Measurements from ENCODE around the gene SLC35B3.
A peak's percentile ranks its signal among the peaks of the same experiment; 100 is the strongest.
"Not testable (repeated sequence)": the region's sequence is repeated elsewhere in the genome, so short reads cannot be mapped to it uniquely, and the experiment has no call there.

Gene SLC35B3

DNA sequence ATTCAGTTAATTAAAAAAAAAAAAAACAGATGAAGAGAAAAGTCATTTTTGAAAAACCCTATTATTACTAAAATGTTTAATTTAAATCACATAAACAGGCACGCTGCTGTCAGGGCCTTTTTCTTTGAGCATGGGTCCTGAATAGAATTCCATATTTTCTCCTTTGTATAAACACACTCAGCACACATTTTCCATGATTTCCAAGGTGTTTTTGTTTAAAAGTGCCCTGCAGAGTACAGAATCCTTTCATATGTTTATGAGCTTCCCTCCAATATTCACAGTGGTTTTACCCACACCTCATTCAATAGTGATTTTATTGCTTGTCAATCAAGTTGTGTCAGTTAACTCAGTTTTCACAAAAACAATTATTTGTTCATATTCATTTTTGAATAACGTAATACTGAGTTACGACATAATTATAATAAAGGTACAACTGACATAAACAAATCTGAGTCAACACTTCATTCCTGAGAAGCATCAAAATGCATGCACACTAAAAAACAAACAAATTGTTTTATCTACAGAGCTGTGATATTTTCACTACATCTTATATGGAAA, 15.2 kb downstream of the SLC35B3 start:
- DNase-seq (ENCODE audit: insufficient read length, low spot score), result no peak
- FAIRE-seq, result no peak
- TF ChIP-seq POU2F2 (IDR thresholded peaks at IDR 0.05; ENCODE audit: low read depth, low read length) (no peak), POLR2A (IDR thresholded peaks at IDR 0.05; ENCODE audit: low read depth, low read length) (no peak), POLR2AphosphoS5 (IDR thresholded peaks at IDR 0.05; ENCODE audit: low read depth, low read length) (no peak), PAX5 (IDR thresholded peaks at IDR 0.05; ENCODE audit: insufficient read depth, low read length, severe bottlenecking) (no peak), SPI1 (IDR thresholded peaks at IDR 0.05; ENCODE audit: low read depth, low read length) (no peak), TAF1 (IDR thresholded peaks at IDR 0.05; ENCODE audit: low read depth, low read length) (no peak)

GRCh38 chr6:8415913-8416312, 19.4 kb downstream of the SLC35B3 start:
- FAIRE-seq (no peak), DNase-seq (ENCODE audit: insufficient read length, low spot score) (no peak)
- no peak for TF ChIP-seq POU2F2 (IDR thresholded peaks at IDR 0.05; ENCODE audit: low read depth, low read length)
- TF ChIP-seq POLR2A (IDR thresholded peaks at IDR 0.05; ENCODE audit: low read depth, low read length), result no peak
- no peak for TF ChIP-seq SPI1 (IDR thresholded peaks at IDR 0.05; ENCODE audit: low read depth, low read length)
- no peak for TF ChIP-seq PAX5 (IDR thresholded peaks at IDR 0.05; ENCODE audit: insufficient read depth, low read length, severe bottlenecking)
- TF ChIP-seq TAF1 (IDR thresholded peaks at IDR 0.05; ENCODE audit: low read depth, low read length), result no peak
- no peak for TF ChIP-seq POLR2AphosphoS5 (IDR thresholded peaks at IDR 0.05; ENCODE audit: low read depth, low read length)

GRCh38 chr6:8415280-8415679, 20.1 kb downstream of the SLC35B3 start:
- no peak for TF ChIP-seq SPI1 (IDR thresholded peaks at IDR 0.05; ENCODE audit: low read depth, low read length)
- no peak for TF ChIP-seq TAF1 (IDR thresholded peaks at IDR 0.05; ENCODE audit: low read depth, low read length)
- no peak for TF ChIP-seq POU2F2 (IDR thresholded peaks at IDR 0.05; ENCODE audit: low read depth, low read length)
- TF ChIP-seq POLR2A (IDR thresholded peaks at IDR 0.05; ENCODE audit: low read depth, low read length), result no peak
- no peak for TF ChIP-seq PAX5 (IDR thresholded peaks at IDR 0.05; ENCODE audit: insufficient read depth, low read length, severe bottlenecking)
- no peak for TF ChIP-seq POLR2AphosphoS5 (IDR thresholded peaks at IDR 0.05; ENCODE audit: low read depth, low read length)
- DNase-seq (ENCODE audit: insufficient read length, low spot score), result no peak
- peak; percentile 54 for FAIRE-seq

DNA sequence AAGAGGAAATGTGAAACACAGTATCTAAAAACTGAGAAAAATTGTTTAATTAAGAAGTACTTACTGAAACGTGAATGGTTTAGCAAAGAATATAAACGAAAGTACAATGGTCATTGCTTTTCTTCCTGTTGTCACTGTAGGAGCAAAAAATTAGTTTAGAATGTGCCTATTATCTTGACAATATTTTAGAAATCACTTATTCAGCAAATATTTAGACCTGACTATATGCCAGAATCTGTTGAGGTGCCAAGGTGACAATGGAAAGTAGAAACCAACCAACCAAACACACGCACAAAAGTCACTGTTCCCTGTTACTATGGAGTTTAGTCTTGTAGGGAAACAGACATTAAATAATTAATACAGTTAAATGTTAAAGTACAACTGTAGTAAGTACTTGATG, 20.5 kb downstream of the SLC35B3 start:
- DNase-seq (ENCODE audit: insufficient read length, low spot score) (no peak), FAIRE-seq (no peak)
- TF ChIP-seq TAF1 (IDR thresholded peaks at IDR 0.05; ENCODE audit: low read depth, low read length) (no peak), SPI1 (IDR thresholded peaks at IDR 0.05; ENCODE audit: low read depth, low read length) (no peak), PAX5 (IDR thresholded peaks at IDR 0.05; ENCODE audit: insufficient read depth, low read length, severe bottlenecking) (no peak), POLR2A (IDR thresholded peaks at IDR 0.05; ENCODE audit: low read depth, low read length) (no peak), POLR2AphosphoS5 (IDR thresholded peaks at IDR 0.05; ENCODE audit: low read depth, low read length) (no peak), POU2F2 (IDR thresholded peaks at IDR 0.05; ENCODE audit: low read depth, low read length) (no peak)

DNA sequence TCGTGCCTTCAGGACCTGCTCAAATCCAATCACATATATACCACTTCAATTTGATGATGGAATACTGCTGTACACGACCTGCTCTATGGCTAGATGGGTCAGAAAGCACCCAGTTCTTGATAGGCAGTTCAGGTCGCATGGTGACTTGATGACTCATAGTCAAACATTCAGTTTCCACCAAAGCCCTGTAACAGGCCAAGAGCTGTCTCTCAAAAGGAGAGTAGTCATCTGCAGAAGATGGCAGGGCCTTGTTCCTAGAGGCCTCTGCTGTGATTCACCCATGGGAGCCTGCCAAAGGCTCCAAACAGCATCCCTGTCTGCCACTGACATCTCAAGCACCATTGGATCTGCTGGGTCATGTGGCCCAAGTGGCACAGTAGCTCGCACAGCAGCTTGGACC, 29.4 kb downstream of the SLC35B3 start:
- not testable (repeated sequence) for DNase-seq (ENCODE audit: insufficient read length, low spot score); FAIRE-seq

DNA sequence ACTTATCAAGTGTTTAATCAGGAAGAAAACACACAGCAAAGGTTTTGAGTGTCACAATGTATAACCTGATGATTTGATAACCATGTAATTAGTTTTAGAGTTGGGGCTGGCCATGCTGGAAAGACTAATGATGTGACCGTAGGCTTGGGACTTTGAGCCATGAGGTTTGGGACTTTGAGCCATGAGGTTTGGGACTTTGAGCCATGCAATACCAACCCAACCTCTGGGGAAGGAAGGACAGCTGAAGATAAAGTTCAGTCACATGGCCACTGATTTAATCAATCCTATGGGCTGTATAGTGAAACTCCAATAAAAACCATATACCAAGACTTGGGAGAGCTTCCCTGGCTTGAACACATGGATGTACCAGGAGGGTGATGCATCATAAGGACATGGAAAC, 32.8 kb downstream of the SLC35B3 start:
- DNase-seq (ENCODE audit: insufficient read length, low spot score) (no peak), FAIRE-seq (no peak)
- no peak for TF ChIP-seq TAF1 (IDR thresholded peaks at IDR 0.05; ENCODE audit: low read depth, low read length)
- TF ChIP-seq PAX5 (IDR thresholded peaks at IDR 0.05; ENCODE audit: insufficient read depth, low read length, severe bottlenecking), result no peak
- TF ChIP-seq POLR2AphosphoS5 (IDR thresholded peaks at IDR 0.05; ENCODE audit: low read depth, low read length), result no peak
- no peak for TF ChIP-seq SPI1 (IDR thresholded peaks at IDR 0.05; ENCODE audit: low read depth, low read length)
- no peak for TF ChIP-seq POU2F2 (IDR thresholded peaks at IDR 0.05; ENCODE audit: low read depth, low read length)
- TF ChIP-seq POLR2A (IDR thresholded peaks at IDR 0.05; ENCODE audit: low read depth, low read length), result no peak

GRCh38 chr6:8400663-8401062, 34.7 kb downstream of the SLC35B3 start:
- DNase-seq (ENCODE audit: insufficient read length, low spot score) (no peak), FAIRE-seq (no peak)
- TF ChIP-seq TAF1 (IDR thresholded peaks at IDR 0.05; ENCODE audit: low read depth, low read length) (no peak), PAX5 (IDR thresholded peaks at IDR 0.05; ENCODE audit: insufficient read depth, low read length, severe bottlenecking) (no peak), POU2F2 (IDR thresholded peaks at IDR 0.05; ENCODE audit: low read depth, low read length) (no peak), POLR2AphosphoS5 (IDR thresholded peaks at IDR 0.05; ENCODE audit: low read depth, low read length) (no peak), POLR2A (IDR thresholded peaks at IDR 0.05; ENCODE audit: low read depth, low read length) (no peak), SPI1 (IDR thresholded peaks at IDR 0.05; ENCODE audit: low read depth, low read length) (no peak)

DNA sequence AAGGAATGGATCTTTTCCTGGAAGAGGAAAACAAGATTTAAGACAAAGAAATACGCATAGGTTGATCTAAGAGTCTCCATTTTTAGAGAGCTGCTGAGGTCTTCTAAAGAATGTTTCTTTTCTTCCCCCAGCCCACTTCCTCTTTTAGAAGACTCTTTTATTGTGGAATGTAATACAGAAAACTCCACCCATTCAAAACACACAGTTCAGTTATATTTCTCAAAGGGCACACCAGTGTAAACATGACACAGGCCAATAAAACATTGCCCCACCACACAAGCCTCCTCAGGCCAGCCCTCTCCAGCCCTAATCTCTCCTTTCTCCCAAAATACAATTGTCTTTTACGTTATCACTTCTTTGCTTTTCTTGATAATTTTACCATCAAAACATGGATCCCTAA, 42.8 kb downstream of the SLC35B3 start:
- FAIRE-seq, result no peak
- TF ChIP-seq SPI1 (IDR thresholded peaks at IDR 0.05; ENCODE audit: low read depth, low read length), result peak; percentile 86
- no peak for TF ChIP-seq PAX5 (IDR thresholded peaks at IDR 0.05; ENCODE audit: insufficient read depth, low read length, severe bottlenecking)
- no peak for DNase-seq (ENCODE audit: insufficient read length, low spot score)

DNA sequence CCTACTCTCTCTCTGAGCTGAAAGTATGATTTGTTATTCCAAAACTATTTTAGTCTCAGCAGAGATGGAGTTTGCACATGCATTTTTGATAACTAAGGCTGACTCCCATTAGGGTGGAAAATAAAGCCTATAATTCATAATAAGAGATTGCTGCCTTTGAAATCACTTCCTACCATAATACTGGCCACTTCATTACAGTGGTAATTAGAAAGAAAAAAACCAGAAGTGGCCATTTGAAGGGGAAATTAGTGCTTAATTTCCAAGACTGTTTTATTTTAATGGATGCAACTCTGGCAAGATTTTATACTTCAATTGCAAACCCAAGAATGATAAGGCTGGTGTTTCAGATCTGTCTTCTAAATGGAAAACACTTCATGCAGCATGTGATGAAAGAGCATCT, 43.4 kb downstream of the SLC35B3 start:
- TF ChIP-seq SPI1 (IDR thresholded peaks at IDR 0.05; ENCODE audit: low read depth, low read length) (no peak), POLR2AphosphoS5 (IDR thresholded peaks at IDR 0.05; ENCODE audit: low read depth, low read length) (no peak), POU2F2 (IDR thresholded peaks at IDR 0.05; ENCODE audit: low read depth, low read length) (no peak)
- no peak for DNase-seq (ENCODE audit: insufficient read length, low spot score)
- FAIRE-seq, result no peak

GRCh38 chr6:8389036-8389818, 46.1 kb downstream of the SLC35B3 start:
- FAIRE-seq (no peak), DNase-seq (ENCODE audit: insufficient read length, low spot score) (no peak)
- TF ChIP-seq PAX5 (IDR thresholded peaks at IDR 0.05; ENCODE audit: insufficient read depth, low read length, severe bottlenecking) (no peak), TAF1 (IDR thresholded peaks at IDR 0.05; ENCODE audit: low read depth, low read length) (no peak), POU2F2 (IDR thresholded peaks at IDR 0.05; ENCODE audit: low read depth, low read length) (no peak), POLR2A (IDR thresholded peaks at IDR 0.05; ENCODE audit: low read depth, low read length) (no peak), POLR2AphosphoS5 (IDR thresholded peaks at IDR 0.05; ENCODE audit: low read depth, low read length) (no peak), SPI1 (IDR thresholded peaks at IDR 0.05; ENCODE audit: low read depth, low read length) (no peak)
